Midbrain (tissue), 1 donor: Measurements from ENCODE around the gene ASPG.

Experiments used
- DNase-seq: peaks from one replicate; lab custom pipeline; 2025; lab: John Stamatoyannopoulos, UW

The ASPG gene

GRCh38 chr14:104093366-104094055 lies 8.0 kb downstream of the ASPG start:
- DNase-seq: no peak

DNA sequence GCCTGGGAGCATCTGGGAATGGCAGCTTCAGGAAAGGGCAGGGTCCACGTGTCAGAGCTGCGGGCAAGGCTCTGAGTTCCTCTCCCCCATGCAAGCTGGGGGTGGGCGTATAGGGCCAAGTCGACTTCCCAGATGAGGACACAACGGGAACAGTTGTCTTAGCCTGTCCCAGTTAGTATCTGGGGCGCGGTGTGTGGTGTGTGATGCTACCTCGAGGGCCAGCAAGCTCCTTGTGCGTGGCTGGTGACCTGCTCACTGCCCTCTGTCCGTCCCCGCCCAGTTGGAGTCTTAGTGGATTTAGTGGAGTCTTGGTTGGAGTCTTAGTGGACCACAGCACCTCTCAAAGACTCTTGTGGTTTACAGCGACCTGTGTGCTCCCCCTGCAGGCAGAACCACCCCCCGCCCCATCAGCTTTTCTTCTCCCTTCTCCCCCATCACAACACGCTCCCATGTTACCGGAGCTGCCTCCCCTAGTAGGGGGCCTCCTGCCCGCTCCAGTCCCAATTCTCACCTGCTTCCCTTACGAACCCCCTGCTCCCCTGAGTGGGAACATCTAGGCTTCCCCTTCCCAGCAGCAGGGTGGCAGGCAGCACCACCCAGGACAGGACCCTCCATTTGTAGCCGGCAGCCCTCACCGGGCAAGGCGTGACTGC lies 8.7 kb downstream of the ASPG start:
- DNase-seq: no peak

GRCh38 chr14:104094709-104095425 lies 9.4 kb downstream of the ASPG start:
- peak; percentile 37 for DNase-seq

GRCh38 chr14:104095426-104096310 lies 10.2 kb downstream of the ASPG start:
- DNase-seq: no peak

- no peak for DNase-seq
These were observed 10.8 kb downstream of the ASPG start for GRCh38 chr14:104096318-104096717.

DNA sequence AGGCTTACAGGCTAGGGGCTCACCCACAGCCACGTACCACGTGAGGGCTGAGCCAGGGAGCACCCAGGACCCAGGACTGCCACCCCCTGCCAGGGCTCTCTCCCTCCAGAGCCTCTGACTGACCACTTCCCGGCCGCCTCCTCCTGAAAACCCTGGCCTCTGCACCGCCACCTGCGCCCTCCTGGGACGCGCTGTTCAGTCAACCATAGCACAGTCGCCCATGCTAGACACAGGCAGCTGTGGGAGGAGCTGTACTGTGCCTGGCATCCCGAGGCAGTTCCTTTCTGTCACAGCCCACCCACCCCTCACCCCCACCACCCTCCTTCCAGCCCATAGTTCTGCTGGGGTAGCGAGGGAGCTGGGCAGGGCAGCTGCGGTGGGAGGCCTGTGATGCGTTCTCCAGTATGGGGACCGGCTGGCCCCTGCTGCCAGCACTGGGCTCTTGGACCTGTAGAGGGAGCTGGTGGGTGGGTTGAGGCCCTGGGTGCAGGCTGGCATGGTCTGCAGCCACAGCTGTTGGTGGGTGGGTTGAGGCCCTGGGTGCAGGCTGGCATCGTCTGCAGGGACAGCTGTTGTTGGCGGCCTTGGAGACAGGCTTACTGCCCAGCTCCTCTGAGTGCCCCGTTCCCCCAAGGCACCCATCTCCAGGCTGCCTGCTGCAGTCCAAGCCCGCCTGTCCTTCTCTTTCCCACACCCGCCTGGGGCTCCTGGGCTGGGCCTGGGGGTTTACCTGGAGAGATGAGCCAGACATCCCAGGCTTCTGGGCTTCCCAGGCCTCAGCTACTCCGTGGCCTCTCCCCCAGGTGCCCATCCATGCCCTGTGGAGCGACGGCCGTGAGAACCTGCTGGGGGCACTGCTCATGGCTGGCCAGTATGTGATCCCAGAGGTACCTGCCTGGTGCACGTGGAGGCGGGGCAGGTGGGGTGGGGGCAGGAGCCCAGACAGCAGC lies 11.5 kb downstream of the ASPG start:
- no peak for DNase-seq

GRCh38 chr14:104098272-104099095 lies 13.0 kb downstream of the ASPG start:
- DNase-seq: no peak

DNA sequence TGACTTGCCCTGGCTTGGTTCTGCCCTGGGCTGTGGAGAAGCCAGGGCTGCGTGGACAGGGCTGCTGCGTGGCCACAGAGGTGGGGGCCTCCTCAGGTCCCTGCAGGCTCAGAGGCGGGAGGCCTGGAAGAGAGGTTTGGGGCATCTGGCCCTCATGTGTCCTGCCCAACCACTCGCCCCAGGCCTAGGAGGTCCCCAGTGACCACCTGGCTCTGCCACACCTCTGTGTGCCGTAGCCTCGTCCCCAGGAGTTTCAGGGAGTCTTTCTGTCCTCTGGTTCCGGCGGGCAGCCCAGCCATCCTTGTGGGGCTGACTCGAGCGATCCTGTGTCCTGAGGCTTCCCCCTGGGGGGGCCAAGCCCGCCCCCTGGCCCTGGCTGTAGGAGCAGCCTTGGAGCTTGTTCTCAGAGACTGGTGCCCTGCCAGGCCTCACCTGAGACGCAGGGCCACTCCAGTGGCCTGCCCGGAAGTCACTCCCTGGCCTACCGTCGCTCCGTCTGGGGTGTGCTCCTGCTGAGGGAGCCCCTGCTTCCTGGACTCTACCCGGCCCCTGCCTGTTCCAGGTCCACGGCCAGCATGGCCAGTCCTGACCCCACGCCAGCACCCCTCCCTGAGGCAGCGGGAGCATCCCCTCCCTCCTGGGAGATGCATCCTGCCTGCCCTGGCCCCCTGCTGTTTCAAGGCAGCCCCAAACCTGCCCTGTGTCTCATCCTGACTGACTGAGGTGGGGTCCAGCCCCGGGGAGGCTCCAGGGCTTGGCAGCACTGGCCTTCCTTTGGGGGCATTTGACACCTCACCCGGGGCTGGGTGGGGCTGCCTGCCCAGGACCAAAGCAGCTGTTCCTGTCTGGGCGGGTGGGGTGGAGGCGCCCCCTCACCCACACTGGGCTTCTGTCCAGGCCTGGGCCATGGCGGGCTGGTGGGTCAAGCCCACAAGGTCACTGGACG lies 13.9 kb downstream of the ASPG start:
- DNase-seq: no peak

DNA sequence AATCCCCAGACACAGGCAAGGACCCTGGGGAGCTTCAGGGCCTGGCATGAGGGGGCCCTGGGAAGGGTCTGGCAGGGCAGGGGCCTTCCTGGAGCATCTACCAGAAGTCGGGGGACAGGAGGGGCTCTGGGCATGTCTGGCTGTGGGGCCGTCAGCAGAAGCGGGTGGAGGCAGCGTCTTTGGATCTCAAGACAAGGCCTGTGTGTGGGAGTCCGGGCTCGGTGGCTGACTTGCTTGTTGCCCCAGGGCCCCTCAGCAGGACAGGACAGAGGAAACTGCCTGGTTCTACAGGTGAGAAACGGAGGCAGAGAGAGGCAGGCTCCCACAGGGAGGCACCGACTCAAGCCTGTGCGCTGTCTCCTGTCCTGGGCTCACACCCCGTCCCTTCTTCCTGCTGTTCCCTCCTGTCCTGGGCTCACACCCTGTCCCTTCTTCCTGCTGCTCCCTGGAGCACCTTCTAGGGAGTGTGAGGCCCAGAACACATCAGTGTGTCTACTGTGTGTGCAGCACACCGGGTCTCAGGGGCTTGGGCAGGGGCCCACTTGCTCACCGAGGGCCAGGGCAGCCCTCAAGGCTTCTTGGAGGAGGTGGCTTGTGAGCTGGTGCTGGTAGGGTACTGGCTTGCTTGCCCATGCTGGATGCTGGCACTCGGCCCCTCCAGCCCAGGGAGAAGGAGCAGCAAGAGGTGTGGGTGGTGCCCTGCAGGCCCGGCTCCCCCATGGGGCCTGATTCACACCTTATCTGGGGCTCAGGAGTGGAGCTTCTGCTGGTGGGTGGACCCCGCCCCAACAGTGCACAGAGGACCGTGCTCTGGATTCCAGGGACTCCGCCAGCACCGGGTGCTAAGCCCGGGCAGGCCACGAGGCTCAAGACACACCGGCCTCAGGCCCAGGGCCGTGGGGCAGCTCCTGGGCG lies 14.9 kb downstream of the ASPG start:
- no peak for DNase-seq

- no peak for DNase-seq
These were observed 15.7 kb downstream of the ASPG start for GRCh38 chr14:104101086-104101621.

GRCh38 chr14:104101651-104102281 lies 16.3 kb downstream of the ASPG start:
- no peak for DNase-seq

DNA sequence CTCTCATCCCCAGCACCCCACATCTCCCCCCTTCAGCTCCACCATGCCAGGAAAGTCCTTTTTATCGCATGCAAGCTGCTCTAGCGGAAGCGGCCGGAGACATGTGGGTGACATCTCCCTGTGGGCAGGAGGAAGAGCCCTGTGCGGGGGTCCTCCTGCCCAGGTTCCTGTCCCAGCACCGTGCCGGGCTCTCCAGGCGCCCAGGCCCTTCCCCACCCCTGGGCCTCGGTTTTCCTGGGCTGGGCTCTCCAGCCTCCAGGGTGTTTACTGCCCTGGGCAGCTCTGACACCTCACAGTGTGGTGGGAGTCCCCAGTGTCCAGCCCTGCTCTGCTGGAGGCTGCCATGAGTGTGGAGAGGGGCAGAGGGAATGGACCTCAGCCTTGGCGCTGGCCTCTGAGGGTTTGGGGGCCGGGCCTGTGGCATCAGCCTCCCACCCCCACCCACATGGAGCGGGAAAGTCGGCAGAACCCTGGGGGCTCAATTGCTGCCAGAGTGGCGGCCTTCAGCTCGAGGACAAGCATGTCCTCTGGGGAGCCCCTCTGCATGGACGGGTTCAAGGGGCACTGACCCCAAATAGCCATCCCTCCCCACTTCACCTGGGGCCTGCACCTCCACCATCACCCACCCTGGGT lies 16.9 kb downstream of the ASPG start:
- DNase-seq: no peak

DNA sequence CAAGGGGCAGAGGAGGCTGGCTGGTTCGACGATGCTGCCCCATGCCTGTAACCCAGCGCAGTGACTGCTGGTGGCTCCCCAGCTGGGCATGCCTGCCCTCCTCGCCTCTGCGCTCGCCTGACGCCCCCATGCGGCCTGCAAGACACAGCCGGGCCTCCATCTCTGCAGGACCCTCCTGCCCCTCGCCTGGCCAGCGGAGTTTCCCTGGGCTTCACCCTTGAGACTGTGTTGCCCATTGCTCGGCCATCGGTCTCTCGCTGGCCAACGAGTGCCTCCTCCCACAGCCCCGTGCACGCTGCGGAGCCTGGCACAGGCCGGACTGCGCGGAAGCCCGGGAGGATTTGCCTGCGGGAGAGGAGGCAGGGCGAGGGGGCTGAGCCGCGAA lies 17.6 kb downstream of the ASPG start:
- DNase-seq: no peak

GRCh38 chr14:104103446-104104075 lies 18.1 kb downstream of the ASPG start:
- no peak for DNase-seq

DNA sequence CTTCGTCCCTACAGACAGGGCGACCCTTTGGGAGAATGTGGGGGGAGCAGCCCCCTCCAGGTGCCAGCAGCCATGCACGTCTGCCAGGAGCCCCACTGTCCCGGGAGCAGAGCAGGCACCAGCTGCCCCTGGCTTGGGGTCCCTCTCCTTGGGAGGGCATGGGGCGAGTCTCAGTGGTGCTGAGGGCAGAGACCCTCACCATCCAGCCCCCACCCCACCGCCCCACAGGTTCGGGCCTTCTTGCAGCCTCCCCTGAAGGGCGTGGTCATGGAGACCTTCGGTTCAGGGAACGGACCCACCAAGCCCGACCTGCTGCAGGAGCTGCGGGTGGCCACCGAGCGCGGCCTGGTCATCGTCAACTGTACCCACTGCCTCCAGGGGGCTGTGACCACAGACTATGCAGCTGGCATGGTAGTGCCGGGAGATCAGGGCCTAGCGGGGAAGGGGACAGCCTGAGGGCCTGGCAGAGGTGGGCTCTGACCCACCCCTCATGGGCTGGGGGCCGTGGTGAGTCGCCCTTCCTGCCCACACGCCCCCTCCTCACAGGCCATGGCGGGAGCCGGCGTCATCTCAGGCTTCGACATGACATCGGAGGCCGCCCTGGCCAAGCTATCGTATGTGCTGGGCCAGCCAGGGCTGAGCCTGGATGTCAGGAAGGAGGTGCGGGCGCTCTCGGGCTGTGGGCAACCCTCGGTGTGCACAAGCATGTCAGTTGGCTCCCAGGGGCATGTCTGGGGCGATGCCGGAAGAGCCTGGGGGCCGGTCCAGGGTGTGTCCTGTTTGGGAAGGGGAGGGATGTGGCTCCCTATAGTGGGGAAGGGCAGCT lies 18.8 kb downstream of the ASPG start:
- no peak for DNase-seq
